ENCODE results near the gene ERGIC1.
A peak's percentile ranks its signal among the peaks of the same experiment; 100 is the strongest.

The ERGIC1 gene

GRCh38 chr5:172943283-172943841 is 109.3 kb downstream of the ERGIC1 start:
- Mint-ChIP-seq H3K36me3 (no peaks in the 10 kb centered on the region), H3K4me3 (no peak overlapping the region), H3K9me3 (ENCODE audit: low read depth) (no peaks in the 10 kb centered on the region), H3K4me1 (ENCODE audit: low read depth) (no peaks in the 10 kb centered on the region), H3K27ac (no peak overlapping the region), H3K27me3 (no peaks in the 10 kb centered on the region)

- H3K27ac Mint-ChIP-seq = no peak overlapping the region
- no peak overlapping the region for H3K4me3 Mint-ChIP-seq
- no peaks in the 10 kb centered on the region for H3K36me3 Mint-ChIP-seq
- H3K27me3 Mint-ChIP-seq = no peaks in the 10 kb centered on the region
- no peaks in the 10 kb centered on the region for H3K9me3 Mint-ChIP-seq (ENCODE audit: low read depth)
- H3K4me1 Mint-ChIP-seq (ENCODE audit: low read depth) = no peaks in the 10 kb centered on the region
Measured at GRCh38 chr5:172943906-172944305, 109.9 kb downstream of the ERGIC1 start.

GRCh38 chr5:172944741-172945140 is 110.7 kb downstream of the ERGIC1 start:
- no peaks in the 10 kb centered on the region for H3K36me3 Mint-ChIP-seq
- H3K4me3 Mint-ChIP-seq = no peak overlapping the region

GRCh38 chr5:172945151-172945550 is 111.1 kb downstream of the ERGIC1 start:
- H3K36me3 Mint-ChIP-seq = no peaks in the 10 kb centered on the region
- H3K4me1 Mint-ChIP-seq (ENCODE audit: low read depth) = no peaks in the 10 kb centered on the region
- H3K9me3 Mint-ChIP-seq (ENCODE audit: low read depth) = no peaks in the 10 kb centered on the region
- H3K27ac Mint-ChIP-seq = peak overlapping the region; percentile 10
- H3K27me3 Mint-ChIP-seq = no peaks in the 10 kb centered on the region
- H3K4me3 Mint-ChIP-seq = no peak overlapping the region

More at GRCh38 chr5:172944741-172945140, 110.7 kb downstream of the ERGIC1 start:
- Mint-ChIP-seq H3K27me3 (no peaks in the 10 kb centered on the region), H3K27ac (peak overlapping the region; percentile 10), H3K4me1 (ENCODE audit: low read depth) (no peaks in the 10 kb centered on the region), H3K9me3 (ENCODE audit: low read depth) (no peaks in the 10 kb centered on the region)

GRCh38 chr5:172946146-172946545 is 112.1 kb downstream of the ERGIC1 start:
- H3K27me3 Mint-ChIP-seq = no peaks in the 10 kb centered on the region

GRCh38 chr5:172949426-172949825 is 115.4 kb downstream of the ERGIC1 start:
- H3K27ac Mint-ChIP-seq = no peak overlapping the region
- peaks cover 2% of the 10 kb centered on the region for H3K36me3 Mint-ChIP-seq

More at GRCh38 chr5:172946146-172946545, 112.1 kb downstream of the ERGIC1 start:
- Mint-ChIP-seq H3K36me3 (no peaks in the 10 kb centered on the region), H3K27ac (no peak overlapping the region), H3K4me3 (no peak overlapping the region), H3K4me1 (ENCODE audit: low read depth) (no peaks in the 10 kb centered on the region), H3K9me3 (ENCODE audit: low read depth) (no peaks in the 10 kb centered on the region)

GRCh38 chr5:172950176-172950965 is 116.3 kb downstream of the ERGIC1 start:
- Mint-ChIP-seq H3K4me1 (ENCODE audit: low read depth) (no peaks in the 10 kb centered on the region), H3K9me3 (ENCODE audit: low read depth) (no peaks in the 10 kb centered on the region), H3K27ac (no peak overlapping the region), H3K27me3 (no peaks in the 10 kb centered on the region), H3K36me3 (peaks cover 2% of the 10 kb centered on the region), H3K4me3 (no peak overlapping the region)

More at GRCh38 chr5:172949426-172949825, 115.4 kb downstream of the ERGIC1 start:
- Mint-ChIP-seq H3K27me3 (no peaks in the 10 kb centered on the region), H3K4me1 (ENCODE audit: low read depth) (no peaks in the 10 kb centered on the region), H3K4me3 (no peak overlapping the region), H3K9me3 (ENCODE audit: low read depth) (no peaks in the 10 kb centered on the region)

GRCh38 chr5:172951371-172952033 is 117.5 kb downstream of the ERGIC1 start:
- Mint-ChIP-seq H3K4me1 (ENCODE audit: low read depth) (no peaks in the 10 kb centered on the region), H3K9me3 (ENCODE audit: low read depth) (no peaks in the 10 kb centered on the region), H3K4me3 (no peak overlapping the region), H3K27me3 (no peaks in the 10 kb centered on the region), H3K27ac (no peak overlapping the region), H3K36me3 (peaks cover 2% of the 10 kb centered on the region)

GRCh38 chr5:172952034-172952511 is 118.0 kb downstream of the ERGIC1 start:
- H3K4me1 Mint-ChIP-seq (ENCODE audit: low read depth) = peaks cover 2% of the 10 kb centered on the region
- no peaks in the 10 kb centered on the region for H3K27me3 Mint-ChIP-seq
- H3K36me3 Mint-ChIP-seq = peaks cover 2% of the 10 kb centered on the region
- H3K9me3 Mint-ChIP-seq (ENCODE audit: low read depth) = no peaks in the 10 kb centered on the region
- H3K4me3 Mint-ChIP-seq = no peak overlapping the region
- no peak overlapping the region for H3K27ac Mint-ChIP-seq

GRCh38 chr5:172953776-172954675 is 120.0 kb downstream of the ERGIC1 start:
- Mint-ChIP-seq H3K27me3 (no peaks in the 10 kb centered on the region), H3K4me1 (ENCODE audit: low read depth) (peaks cover 8% of the 10 kb centered on the region), H3K4me3 (no peak overlapping the region), H3K9me3 (ENCODE audit: low read depth) (no peaks in the 10 kb centered on the region), H3K36me3 (peaks cover 2% of the 10 kb centered on the region), H3K27ac (no peak overlapping the region)

GRCh38 chr5:172954751-172955159 is 120.7 kb downstream of the ERGIC1 start:
- H3K36me3 Mint-ChIP-seq = peaks cover 2% of the 10 kb centered on the region

GRCh38 chr5:172956228-172956627 is 122.2 kb downstream of the ERGIC1 start:
- Mint-ChIP-seq H3K27ac (no peak overlapping the region), H3K4me3 (no peak overlapping the region), H3K9me3 (ENCODE audit: low read depth) (no peaks in the 10 kb centered on the region), H3K4me1 (ENCODE audit: low read depth) (peaks cover 18% of the 10 kb centered on the region), H3K27me3 (no peaks in the 10 kb centered on the region), H3K36me3 (peaks cover 2% of the 10 kb centered on the region)

More at GRCh38 chr5:172954751-172955159, 120.7 kb downstream of the ERGIC1 start:
- no peak overlapping the region for H3K4me3 Mint-ChIP-seq
- no peak overlapping the region for H3K27ac Mint-ChIP-seq
- H3K9me3 Mint-ChIP-seq (ENCODE audit: low read depth) = no peaks in the 10 kb centered on the region
- peaks cover 9% of the 10 kb centered on the region for H3K4me1 Mint-ChIP-seq (ENCODE audit: low read depth)
- no peaks in the 10 kb centered on the region for H3K27me3 Mint-ChIP-seq

- Mint-ChIP-seq H3K27me3 (no peaks in the 10 kb centered on the region), H3K36me3 (peaks cover 4% of the 10 kb centered on the region), H3K27ac (no peak overlapping the region), H3K4me3 (peak overlapping the region; percentile 35), H3K9me3 (ENCODE audit: low read depth) (no peaks in the 10 kb centered on the region), H3K4me1 (ENCODE audit: low read depth) (peaks cover 22% of the 10 kb centered on the region)
Measured at GRCh38 chr5:172956936-172957335, 122.9 kb downstream of the ERGIC1 start.

GRCh38 chr5:172957458-172957857 is 123.4 kb downstream of the ERGIC1 start:
- H3K4me3 Mint-ChIP-seq = peak overlapping the region; percentile 35
- H3K27ac Mint-ChIP-seq = peak overlapping the region; percentile 1
- H3K9me3 Mint-ChIP-seq (ENCODE audit: low read depth) = no peaks in the 10 kb centered on the region
- H3K27me3 Mint-ChIP-seq = no peaks in the 10 kb centered on the region
- H3K4me1 Mint-ChIP-seq (ENCODE audit: low read depth) = peaks cover 22% of the 10 kb centered on the region
- peaks cover 4% of the 10 kb centered on the region for H3K36me3 Mint-ChIP-seq
